SU-DHL-6 (cell line): Measurements from ENCODE around the gene PKNOX2.

Source experiments
- H2AFZ ChIP-seq: fragments of 200-600 bp; sonication (generic); 2 replicates; pipeline ENCODE4 v1.6.1; 2014; ENCODE audit warnings: low read depth, mild to moderate bottlenecking, moderate library complexity, mixed read lengths, antibody characterized with exemption, low read length; ENCODE audit not compliant: severe bottlenecking
- H3F3A ChIP-seq: fragments of 200-600 bp; shearing (Covaris generic); 2 replicates; pipeline ENCODE4 v1.6.0; 2016; ENCODE audit warnings: antibody characterized with exemption, mild to moderate bottlenecking; ENCODE audit not compliant: insufficient read depth
- H3K27ac ChIP-seq: fragments of 200-600 bp; sonication (generic); 2 replicates; pipeline ENCODE4 v1.5.1; 2016; ENCODE audit warnings: low read depth, mild to moderate bottlenecking, low read length, moderate library complexity, mixed read lengths
- H3K27me3 ChIP-seq: fragments of 200-600 bp; sonication (generic), shearing (Covaris generic); 2 replicates; pipeline ENCODE4 v1.6.0; 2014; ENCODE audit warnings: mild to moderate bottlenecking, low read length
- H3K36me3 ChIP-seq: fragments of 200-600 bp; sonication (generic); 2 replicates; pipeline ENCODE4 v1.6.1; 2014; ENCODE audit warnings: mild to moderate bottlenecking, low read length, mixed read lengths
- H3K4me2 ChIP-seq: fragments of 300-600, 200-600 bp; shearing (Covaris generic), sonication (generic); 2 replicates; pipeline ENCODE4 v1.6.0; 2014; ENCODE audit warnings: low read length, low read depth, mild to moderate bottlenecking; ENCODE audit not compliant: poor library complexity, severe bottlenecking
- H3K4me3 ChIP-seq: fragments of 200-600 bp; sonication (generic); 2 replicates; pipeline ENCODE4 v1.5.1; 2014; ENCODE audit warnings: antibody characterized with exemption, low read length, mild to moderate bottlenecking, mixed read lengths; ENCODE audit not compliant: insufficient read depth, poor library complexity, severe bottlenecking
- H3K79me2 ChIP-seq: fragments of 200-600 bp; sonication (generic); 2 replicates; pipeline ENCODE4 v1.6.1; 2014; ENCODE audit warnings: mild to moderate bottlenecking, low read length, moderate library complexity; ENCODE audit not compliant: insufficient read depth
- H3K9ac ChIP-seq: fragments of 200-600 bp; sonication (generic); 2 replicates; pipeline ENCODE4 v1.7.0; 2014; ENCODE audit warnings: mild to moderate bottlenecking, low read length
- H3K9me2 ChIP-seq: fragments of 200-600 bp; sonication (generic); replicated peaks from 2 replicates; pipeline ENCODE4 v1.6.1; 2014; ENCODE audit warnings: low read length; ENCODE audit not compliant: insufficient read depth
- H3K9me3 ChIP-seq: fragments of 200-600 bp; sonication (generic); 2 replicates; pipeline ENCODE4 v1.6.1; 2014; ENCODE audit warnings: low read length, mixed read lengths; ENCODE audit not compliant: insufficient read depth
- H4K20me1 ChIP-seq: fragments of 200-600 bp; sonication (generic); 2 replicates; pipeline ENCODE4 v1.6.1; 2014; ENCODE audit warnings: low read depth, mild to moderate bottlenecking, antibody characterized with exemption, low read length, moderate library complexity, mixed read lengths
- CTCF ChIP-seq: fragments of 200-600 bp; sonication (generic); IDR thresholded peaks from one replicate; pipeline ENCODE4 v1.5.1; 2017; ENCODE audit warnings: antibody characterized with exemption, mild to moderate bottlenecking, low read length, moderate library complexity; ENCODE audit not compliant: insufficient read depth, poor library complexity, severe bottlenecking
- EZH2phosphoT487 ChIP-seq: fragments of 200-600 bp; sonication (generic), shearing (Covaris generic); conservative IDR thresholded peaks from 2 replicates; pipeline ENCODE4 v1.6.1; 2018; ENCODE audit warnings: mild to moderate bottlenecking, antibody characterized with exemption, low read length, moderate library complexity, mixed read lengths

PKNOX2 gene

GRCh38 chr11:125322289-125322688, 157.7 kb downstream of the PKNOX2 start:
- no peak overlapping the region for H3K4me2 ChIP-seq
- no peaks in the 10 kb centered on the region for H3K27me3 ChIP-seq
- TF ChIP-seq CTCF, result no peak
- no peak for TF ChIP-seq EZH2phosphoT487
- H3K9me3 ChIP-seq, result no peaks in the 10 kb centered on the region
- H3K79me2 ChIP-seq, result no peaks in the 10 kb centered on the region
- no peak overlapping the region for H3K27ac ChIP-seq
- H3K9ac ChIP-seq, result no peak overlapping the region
- no peaks in the 10 kb centered on the region for H4K20me1 ChIP-seq
- H3F3A ChIP-seq, result no peaks in the 10 kb centered on the region
- H3K9me2 ChIP-seq, result no peaks in the 10 kb centered on the region
- no peaks in the 10 kb centered on the region for H3K36me3 ChIP-seq
- no peak overlapping the region for H2AFZ ChIP-seq
- no peak overlapping the region for H3K4me3 ChIP-seq

DNA sequence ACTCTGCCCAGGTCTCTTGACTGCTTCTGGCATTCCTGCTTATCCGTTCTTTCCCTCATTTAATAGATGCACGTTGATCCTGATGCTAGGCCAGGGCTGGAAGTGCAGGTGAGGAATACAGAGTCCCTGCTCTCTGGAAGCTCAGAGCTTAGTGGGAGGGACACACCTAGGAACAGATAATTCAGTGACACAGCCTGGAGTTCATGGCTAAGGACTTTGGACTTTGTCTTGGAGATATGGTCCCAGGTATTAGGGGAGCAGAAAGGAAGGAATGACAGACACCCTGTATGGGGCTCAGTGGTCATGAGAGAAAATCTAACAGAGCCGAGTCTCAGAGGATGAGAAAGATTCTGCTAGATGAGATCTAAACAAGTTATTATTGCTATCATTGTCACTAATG, 160.6 kb downstream of the PKNOX2 start:
- Histone ChIP-seq H3K4me2 (no peak overlapping the region), H3K9ac (no peak overlapping the region), H3K9me2 (no peaks in the 10 kb centered on the region), H3K9me3 (no peaks in the 10 kb centered on the region), H3K79me2 (no peaks in the 10 kb centered on the region), H3K27ac (no peak overlapping the region), H3K27me3 (no peaks in the 10 kb centered on the region), H3K36me3 (no peaks in the 10 kb centered on the region), H4K20me1 (no peaks in the 10 kb centered on the region), H3K4me3 (no peak overlapping the region), H3F3A (no peaks in the 10 kb centered on the region), H2AFZ (no peak overlapping the region)
- TF ChIP-seq EZH2phosphoT487, result no peak
- TF ChIP-seq CTCF, result no peak

GRCh38 chr11:125326126-125326525, 161.6 kb downstream of the PKNOX2 start:
- no peak overlapping the region for H3K27ac ChIP-seq
- H3K4me2 ChIP-seq, result no peak overlapping the region
- H3K9me2 ChIP-seq, result no peaks in the 10 kb centered on the region
- no peak for TF ChIP-seq CTCF
- H3F3A ChIP-seq, result no peaks in the 10 kb centered on the region
- H3K36me3 ChIP-seq, result no peaks in the 10 kb centered on the region
- H3K4me3 ChIP-seq, result no peak overlapping the region
- no peak overlapping the region for H3K9ac ChIP-seq
- H4K20me1 ChIP-seq, result no peaks in the 10 kb centered on the region
- H3K79me2 ChIP-seq, result no peaks in the 10 kb centered on the region
- H2AFZ ChIP-seq, result no peak overlapping the region
- H3K27me3 ChIP-seq, result no peaks in the 10 kb centered on the region
- no peaks in the 10 kb centered on the region for H3K9me3 ChIP-seq
